HCT116 (cell line): Measurements from ENCODE around the gene SPAG6. TPM values are rescaled to one million over a fixed set of nuclear protein-coding genes. Genes with fewer than 3 reads are reported as not detected.

Experiments used
- ATAC-seq: fragments of 200-7000 bp; cut with Tn5 transposase; 2 replicates; pipeline ENCODE4 v1.9.1; 2020; ENCODE audit warnings: mild to moderate bottlenecking, moderate library complexity
- BruUV-seq: library from RNA; stranded (reverse); fragments of 400-500 nt; replicated peaks from 2 replicates; lab custom pipeline; 2021; lab: Mats Ljungman, UMichigan
- CTCF ChIA-PET: fragments of 300-600 bp; sonication (Branson Sonifier 250); formaldehyde crosslinking; loops from one replicate; lab custom pipeline; 2021; ENCODE audit warnings: antibody characterized with exemption; lab: Charles Lee
- POLR2A ChIA-PET: fragments of 300-600, 350-600 bp; sonication (Branson Sonifier 250); formaldehyde crosslinking; loops from one replicate; lab custom pipeline; 2021; ENCODE audit warnings: antibody characterized with exemption; lab: Charles Lee
- RAD21 ChIA-PET, 2 experiments: fragments of 300-600 bp; sonication (Branson Sonifier 250); formaldehyde crosslinking; loops; one replicate each; lab custom pipeline; 2023; ENCODE audit warnings: low total read pairs in 2 of 2; ENCODE audit not compliant: uncharacterized antibody in 2 of 2, unreplicated experiment in 2 of 2, low non-redundant PET in 1 of 2; lab: Charles Lee
- DNase-seq: peaks from one replicate; pipeline ENCODE4 v3.0.0-alpha.2; 2010; ENCODE audit warnings: low read depth, low spot score
- H2AFZ ChIP-seq: fragments of 200-600 bp; shearing (Covaris generic), sonication (generic); 2 replicates; pipeline ENCODE4 v1.6.1; 2017; ENCODE audit warnings: low read depth, mixed run types, mixed read lengths, antibody characterized with exemption, low read length; ENCODE audit not compliant: poor library complexity, severe bottlenecking
- H3K27ac ChIP-seq: 2 replicates; pipeline ENCODE4 v1.5.1; 2012; ENCODE audit warnings: low read depth, low read length
- H3K27me3 ChIP-seq: fragments of 200-600 bp; sonication (generic); 2 replicates; pipeline ENCODE4 v1.6.1; 2016; ENCODE audit warnings: mixed run types, low read length, mixed read lengths; ENCODE audit not compliant: insufficient read depth
- H3K36me3 ChIP-seq, 2 experiments: fragments of 200-500 bp in 1 of 2; fragments of 200-600 bp in 1 of 2; sonication (Bioruptor generic) in 1 of 2; sonication (generic) in 1 of 2; 2 replicates each; pipeline versions ENCODE4 v1.5.1 to v1.6.1; 2014 to 2016; ENCODE audit warnings: low read length in 2 of 2, inconsistent platforms in 1 of 2, mixed read lengths in 1 of 2, mixed run types in 1 of 2; ENCODE audit not compliant: insufficient read depth in 2 of 2, control insufficient read depth in 1 of 2
- H3K4me1 ChIP-seq, 2 experiments: fragments of 200-600 bp in 1 of 2; sonication (generic) in 1 of 2; 2 replicates each; pipeline versions ENCODE4 v1.5.1 to v1.6.1; 2012 to 2017; ENCODE audit warnings: low read length in 2 of 2, inconsistent platforms in 1 of 2, mild to moderate bottlenecking in 1 of 2, mixed read lengths in 1 of 2, mixed run types in 1 of 2, moderate library complexity in 1 of 2; ENCODE audit not compliant: insufficient read depth in 2 of 2, control insufficient read depth in 1 of 2
- H3K4me2 ChIP-seq: fragments of 200-600 bp; sonication (generic); 2 replicates; pipeline ENCODE4 v1.6.1; 2017; ENCODE audit warnings: mixed run types, low read length, mixed read lengths
- H3K4me3 ChIP-seq, 2 experiments: fragments of 200-600 bp in 1 of 2; sonication (generic) in 1 of 2; replicated peaks in 1 of 2; 2 replicates each; pipeline ENCODE4 v1.5.1; 2011 to 2016; ENCODE audit warnings: low read length in 2 of 2, control low read depth in 1 of 2, low read depth in 1 of 2, mild to moderate bottlenecking in 1 of 2, mixed read lengths in 1 of 2, mixed run types in 1 of 2
- H3K79me2 ChIP-seq: fragments of 200-600 bp; sonication (generic); 2 replicates; pipeline ENCODE4 v1.6.1; 2017; ENCODE audit warnings: mild to moderate bottlenecking, mixed run types, low read length, moderate library complexity, mixed read lengths; ENCODE audit not compliant: insufficient read depth
- H3K9ac ChIP-seq: fragments of 200-600 bp; sonication (generic); 2 replicates; pipeline ENCODE4 v1.6.1; 2016; ENCODE audit warnings: low read length, mixed read lengths
- H3K9me2 ChIP-seq: fragments of 200-600 bp; sonication (generic), shearing (Covaris generic); 2 replicates; pipeline ENCODE4 v1.6.1; 2017; ENCODE audit warnings: mixed run types, mild to moderate bottlenecking, moderate library complexity; ENCODE audit not compliant: insufficient read depth
- H3K9me3 ChIP-seq, 2 experiments: fragments of 200-500 bp in 1 of 2; fragments of 200-600 bp in 1 of 2; sonication (Bioruptor generic) in 1 of 2; sonication (generic) in 1 of 2; 2 replicates each; pipeline ENCODE4 v1.6.1; 2014 to 2017; ENCODE audit warnings: low read length in 2 of 2, mixed read lengths in 2 of 2, inconsistent platforms in 1 of 2, low read depth in 1 of 2, mild to moderate bottlenecking in 1 of 2, mixed run types in 1 of 2, moderate library complexity in 1 of 2; ENCODE audit not compliant: control insufficient read depth in 1 of 2, insufficient read depth in 1 of 2
- H4K20me1 ChIP-seq: fragments of 200-600 bp; sonication (generic), shearing (Covaris generic); 2 replicates; pipeline ENCODE4 v1.6.1; 2017; ENCODE audit warnings: mixed run types, mild to moderate bottlenecking, moderate library complexity; ENCODE audit not compliant: insufficient read depth
- ATF3 ChIP-seq: IDR thresholded peaks from 2 replicates; pipeline ENCODE4 v1.6.1; 2012
- EGR1 ChIP-seq: IDR thresholded peaks from 2 replicates; pipeline ENCODE4 v1.6.1; 2012; ENCODE audit warnings: low read depth
- ELF1 ChIP-seq: IDR thresholded peaks from 2 replicates; pipeline ENCODE4 v1.6.1; 2012; ENCODE audit warnings: low read depth, borderline replicate concordance
- EZH2 ChIP-seq: fragments of 200-600 bp; sonication (generic); IDR thresholded peaks from 2 replicates; pipeline ENCODE4 v1.6.1; 2017; ENCODE audit warnings: antibody characterized with exemption, mixed run types
- FOSL1 ChIP-seq: IDR thresholded peaks from 2 replicates; pipeline ENCODE4 v1.6.1; 2012; ENCODE audit warnings: low read depth
- POLR2AphosphoS5 ChIP-seq: IDR thresholded peaks from 2 replicates; pipeline ENCODE4 v1.6.1; 2011; ENCODE audit warnings: mild to moderate bottlenecking, low read depth, low read length, moderate library complexity
- RAD21 ChIP-seq: IDR thresholded peaks from 2 replicates; pipeline ENCODE4 v1.6.1; 2012; ENCODE audit warnings: low read depth, mild to moderate bottlenecking
- SIN3A ChIP-seq: IDR thresholded peaks from 2 replicates; pipeline ENCODE4 v1.6.1; 2012; ENCODE audit warnings: low read depth
- SP1 ChIP-seq: IDR thresholded peaks from 2 replicates; pipeline ENCODE4 v1.6.1; 2012; ENCODE audit warnings: low read depth
- SRF ChIP-seq: IDR thresholded peaks from 2 replicates; pipeline ENCODE4 v1.6.1; 2012; ENCODE audit warnings: low read depth
- TCF7L2 ChIP-seq: IDR thresholded peaks from 2 replicates; pipeline ENCODE4 v1.7.0; 2011; ENCODE audit warnings: borderline replicate concordance, inconsistent platforms; ENCODE audit not compliant: insufficient read depth, insufficient read length; ENCODE audit errors: extremely low read depth
- ZFX ChIP-seq: fragments of 450-650 bp; IDR thresholded peaks from 2 replicates; pipeline ENCODE4 v1.6.1; 2017
- intact Hi-C: fragments of 100-400 bp; cut with micrococcal nuclease; formaldehyde crosslinking; loops from 2 replicates; pipeline ENCODE4 v1.10.0; 2022
- total RNA-seq: library from RNA; stranded (reverse); gene quantifications from one replicate; pipeline ENCODE4 v1.2.1, GENCODE V29; 2021; ENCODE audit not compliant: unreplicated experiment
- TF ChIP-seq, protein P1 (sequence below), 3 experiments: fragments of 200-600 bp in 1 of 3; sonication (generic) in 1 of 3; IDR thresholded peaks in 2 of 3; conservative IDR thresholded peaks in 1 of 3; 2 replicates each; pipeline ENCODE4 v1.5.1; 2012 to 2017; ENCODE audit warnings: low read depth in 2 of 3, low read length in 2 of 3, antibody characterized with exemption in 1 of 3, borderline replicate concordance in 1 of 3, control low read depth in 1 of 3, mild to moderate bottlenecking in 1 of 3, mixed read lengths in 1 of 3, mixed run types in 1 of 3, moderate library complexity in 1 of 3; ENCODE audit not compliant: insufficient read depth in 1 of 3
- TF ChIP-seq, protein P2 (sequence below): IDR thresholded peaks from 2 replicates; pipeline ENCODE4 v1.6.1; 2011; ENCODE audit warnings: mild to moderate bottlenecking, low read length, moderate library complexity; ENCODE audit not compliant: insufficient replicate concordance; ENCODE audit errors: extremely low read depth
- TF ChIP-seq, protein P3 (sequence below): IDR thresholded peaks from 2 replicates; pipeline ENCODE4 v1.6.1; 2012; ENCODE audit warnings: low read depth

SPAG6 gene
- total RNA-seq, 1 experiment from 2014 or later: not detected

GRCh38 chr10:22317771-22318565, 27.3 kb upstream of the SPAG6 start:
- H2AFZ ChIP-seq: no peak overlapping the region
- no peaks in the 10 kb centered on the region for H3K9me3 ChIP-seq
- H3K36me3 ChIP-seq: no peaks in the 10 kb centered on the region
- H3K9me2 ChIP-seq: no peaks in the 10 kb centered on the region
- no peak for DNase-seq
- RAD21 ChIA-PET: no interaction called here
- no peak overlapping the region for H3K4me3 ChIP-seq
- intact Hi-C loops: loop anchor here (2.0 to 5.0 kb wide), 2 partner anchors 71 to 109 kb away; no protein-coding TSS in a partner anchor
- H3K27ac ChIP-seq: no peak overlapping the region
- no peak overlapping the region for H3K9ac ChIP-seq
- peaks cover 6 to 40% of the 10 kb centered on the region in 2 experiments; a peak in 3 of 4 replicates for H3K4me1 ChIP-seq
- TF ChIP-seq, protein P1, sequence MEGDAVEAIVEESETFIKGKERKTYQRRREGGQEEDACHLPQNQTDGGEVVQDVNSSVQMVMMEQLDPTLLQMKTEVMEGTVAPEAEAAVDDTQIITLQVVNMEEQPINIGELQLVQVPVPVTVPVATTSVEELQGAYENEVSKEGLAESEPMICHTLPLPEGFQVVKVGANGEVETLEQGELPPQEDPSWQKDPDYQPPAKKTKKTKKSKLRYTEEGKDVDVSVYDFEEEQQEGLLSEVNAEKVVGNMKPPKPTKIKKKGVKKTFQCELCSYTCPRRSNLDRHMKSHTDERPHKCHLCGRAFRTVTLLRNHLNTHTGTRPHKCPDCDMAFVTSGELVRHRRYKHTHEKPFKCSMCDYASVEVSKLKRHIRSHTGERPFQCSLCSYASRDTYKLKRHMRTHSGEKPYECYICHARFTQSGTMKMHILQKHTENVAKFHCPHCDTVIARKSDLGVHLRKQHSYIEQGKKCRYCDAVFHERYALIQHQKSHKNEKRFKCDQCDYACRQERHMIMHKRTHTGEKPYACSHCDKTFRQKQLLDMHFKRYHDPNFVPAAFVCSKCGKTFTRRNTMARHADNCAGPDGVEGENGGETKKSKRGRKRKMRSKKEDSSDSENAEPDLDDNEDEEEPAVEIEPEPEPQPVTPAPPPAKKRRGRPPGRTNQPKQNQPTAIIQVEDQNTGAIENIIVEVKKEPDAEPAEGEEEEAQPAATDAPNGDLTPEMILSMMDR (IDR thresholded peaks at IDR 0.05 in 2 of 3, conservative IDR thresholded peaks at IDR 0.05 in 1 of 3; ENCODE audit: borderline replicate concordance in 1 of 3, insufficient read depth in 1 of 3, low read depth in 2 of 3, low read length in 2 of 3): no peak
- TF ChIP-seq ZFX: no peak
- no peak for TF ChIP-seq SRF
- TF ChIP-seq POLR2AphosphoS5: no peak
- no peak for TF ChIP-seq SIN3A
- TF ChIP-seq EGR1: no peak
- no peak for TF ChIP-seq EZH2
- TF ChIP-seq, protein P2, sequence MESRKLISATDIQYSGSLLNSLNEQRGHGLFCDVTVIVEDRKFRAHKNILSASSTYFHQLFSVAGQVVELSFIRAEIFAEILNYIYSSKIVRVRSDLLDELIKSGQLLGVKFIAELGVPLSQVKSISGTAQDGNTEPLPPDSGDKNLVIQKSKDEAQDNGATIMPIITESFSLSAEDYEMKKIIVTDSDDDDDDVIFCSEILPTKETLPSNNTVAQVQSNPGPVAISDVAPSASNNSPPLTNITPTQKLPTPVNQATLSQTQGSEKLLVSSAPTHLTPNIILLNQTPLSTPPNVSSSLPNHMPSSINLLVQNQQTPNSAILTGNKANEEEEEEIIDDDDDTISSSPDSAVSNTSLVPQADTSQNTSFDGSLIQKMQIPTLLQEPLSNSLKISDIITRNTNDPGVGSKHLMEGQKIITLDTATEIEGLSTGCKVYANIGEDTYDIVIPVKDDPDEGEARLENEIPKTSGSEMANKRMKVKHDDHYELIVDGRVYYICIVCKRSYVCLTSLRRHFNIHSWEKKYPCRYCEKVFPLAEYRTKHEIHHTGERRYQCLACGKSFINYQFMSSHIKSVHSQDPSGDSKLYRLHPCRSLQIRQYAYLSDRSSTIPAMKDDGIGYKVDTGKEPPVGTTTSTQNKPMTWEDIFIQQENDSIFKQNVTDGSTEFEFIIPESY: no peak
- TF ChIP-seq, protein P3, sequence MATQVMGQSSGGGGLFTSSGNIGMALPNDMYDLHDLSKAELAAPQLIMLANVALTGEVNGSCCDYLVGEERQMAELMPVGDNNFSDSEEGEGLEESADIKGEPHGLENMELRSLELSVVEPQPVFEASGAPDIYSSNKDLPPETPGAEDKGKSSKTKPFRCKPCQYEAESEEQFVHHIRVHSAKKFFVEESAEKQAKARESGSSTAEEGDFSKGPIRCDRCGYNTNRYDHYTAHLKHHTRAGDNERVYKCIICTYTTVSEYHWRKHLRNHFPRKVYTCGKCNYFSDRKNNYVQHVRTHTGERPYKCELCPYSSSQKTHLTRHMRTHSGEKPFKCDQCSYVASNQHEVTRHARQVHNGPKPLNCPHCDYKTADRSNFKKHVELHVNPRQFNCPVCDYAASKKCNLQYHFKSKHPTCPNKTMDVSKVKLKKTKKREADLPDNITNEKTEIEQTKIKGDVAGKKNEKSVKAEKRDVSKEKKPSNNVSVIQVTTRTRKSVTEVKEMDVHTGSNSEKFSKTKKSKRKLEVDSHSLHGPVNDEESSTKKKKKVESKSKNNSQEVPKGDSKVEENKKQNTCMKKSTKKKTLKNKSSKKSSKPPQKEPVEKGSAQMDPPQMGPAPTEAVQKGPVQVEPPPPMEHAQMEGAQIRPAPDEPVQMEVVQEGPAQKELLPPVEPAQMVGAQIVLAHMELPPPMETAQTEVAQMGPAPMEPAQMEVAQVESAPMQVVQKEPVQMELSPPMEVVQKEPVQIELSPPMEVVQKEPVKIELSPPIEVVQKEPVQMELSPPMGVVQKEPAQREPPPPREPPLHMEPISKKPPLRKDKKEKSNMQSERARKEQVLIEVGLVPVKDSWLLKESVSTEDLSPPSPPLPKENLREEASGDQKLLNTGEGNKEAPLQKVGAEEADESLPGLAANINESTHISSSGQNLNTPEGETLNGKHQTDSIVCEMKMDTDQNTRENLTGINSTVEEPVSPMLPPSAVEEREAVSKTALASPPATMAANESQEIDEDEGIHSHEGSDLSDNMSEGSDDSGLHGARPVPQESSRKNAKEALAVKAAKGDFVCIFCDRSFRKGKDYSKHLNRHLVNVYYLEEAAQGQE: no peak
- no peak for TF ChIP-seq ATF3
- no peak for TF ChIP-seq TCF7L2
- no peak for TF ChIP-seq FOSL1
- TF ChIP-seq ELF1: no peak
- no peak for TF ChIP-seq SP1
- TF ChIP-seq RAD21: no peak
- TF ChIP-seq, all 23 proteins: peak for 0
- ATAC-seq: no peak
- CTCF ChIA-PET: no interaction called here
- peaks cover 26% of the 10 kb centered on the region for H3K79me2 ChIP-seq
- H3K27me3 ChIP-seq: peaks cover 11% of the 10 kb centered on the region
- no TSS peak for BruUV-seq
- POLR2A ChIA-PET: no interaction called here
- H3K4me2 ChIP-seq: peak overlapping the region; percentile 88; the same call in 1 of the 2 replicates
- H4K20me1 ChIP-seq: peaks cover 5% of the 10 kb centered on the region; the same call in 1 of the 2 replicates
